Neutrophil (primary cell): ENCODE measurements around the gene PMF1.

ENCODE experiments used
- H3K27ac ChIP-seq: fragments of 200-600 bp; sonication (generic); 2 replicates; pipeline ENCODE4 v1.5.1; 2016; ENCODE audit warnings: mild to moderate bottlenecking, moderate library complexity
- H3K27me3 ChIP-seq: fragments of 200-600 bp; sonication (generic); 2 replicates; pipeline ENCODE4 v1.6.0; 2016; ENCODE audit warnings: mild to moderate bottlenecking
- H3K36me3 ChIP-seq: fragments of 200-600 bp; sonication (generic); 2 replicates; pipeline ENCODE4 v1.5.1; 2017
- H3K4me1 ChIP-seq, 2 experiments: fragments of 200-600 bp in 1 of 2; sonication (generic) in 1 of 2; 1 replicate in 1 of 2; 2 replicates in 1 of 2; pipeline versions ENCODE4 v1.5.1 to v1.6.1; 2013 to 2016; ENCODE audit warnings: low read depth in 1 of 2, low read length in 1 of 2, mild to moderate bottlenecking in 1 of 2, moderate library complexity in 1 of 2; ENCODE audit not compliant: control insufficient read depth in 1 of 2, insufficient read depth in 1 of 2
- H3K4me3 ChIP-seq, 2 experiments: fragments of 200-600 bp in 1 of 2; sonication (generic) in 1 of 2; 1 replicate in 1 of 2; 2 replicates in 1 of 2; pipeline ENCODE4 v1.5.1; 2013 to 2016; ENCODE audit warnings: low read depth in 1 of 2, low read length in 1 of 2, mild to moderate bottlenecking in 1 of 2, moderate library complexity in 1 of 2
- H3K9me3 ChIP-seq: fragments of 200-600 bp; sonication (generic); 2 replicates; pipeline ENCODE4 v1.5.1; 2016
- CTCF ChIP-seq: fragments of 200-600 bp; sonication (generic); IDR thresholded peaks from 2 replicates; pipeline ENCODE4 v1.5.1; 2016; ENCODE audit warnings: antibody characterized with exemption

PMF1 gene

GRCh38 chr1:156196445-156196844 lies 16.4 kb upstream of the PMF1 start:
- peaks cover 79 to 87% of the 10 kb centered on the region in 2 experiments for H3K4me1 ChIP-seq

GRCh38 chr1:156198831-156199349 lies 13.9 kb upstream of the PMF1 start:
- no peak overlapping the region for H3K4me3 ChIP-seq
- H3K9me3 ChIP-seq: no peaks in the 10 kb centered on the region
- TF ChIP-seq CTCF: no peak
- H3K27ac ChIP-seq: peak overlapping the region; percentile 87
- H3K27me3 ChIP-seq: no peaks in the 10 kb centered on the region
- H3K36me3 ChIP-seq: peaks cover 54% of the 10 kb centered on the region
- H3K4me1 ChIP-seq: peaks cover 90 to 93% of the 10 kb centered on the region in 2 experiments

More at GRCh38 chr1:156196445-156196844, 16.4 kb upstream of the PMF1 start:
- H3K27me3 ChIP-seq: no peaks in the 10 kb centered on the region
- no peak overlapping the region for H3K4me3 ChIP-seq
- no peak for TF ChIP-seq CTCF
- H3K27ac ChIP-seq: peak overlapping the region; percentile 39
- H3K36me3 ChIP-seq: peaks cover 54% of the 10 kb centered on the region
- H3K9me3 ChIP-seq: no peaks in the 10 kb centered on the region

GRCh38 chr1:156200044-156200443 lies 12.8 kb upstream of the PMF1 start:
- Histone ChIP-seq H3K9me3 (no peaks in the 10 kb centered on the region), H3K27me3 (no peaks in the 10 kb centered on the region), H3K27ac (peak overlapping the region; percentile 87), H3K36me3 (peaks cover 65% of the 10 kb centered on the region), H3K4me3 (no peak overlapping the region), H3K4me1 (peaks cover 91 to 95% of the 10 kb centered on the region in 2 experiments)
- TF ChIP-seq CTCF: no peak

- Histone ChIP-seq H3K27ac (peak overlapping the region; percentile 87), H3K36me3 (peaks cover 66% of the 10 kb centered on the region)
- TF ChIP-seq CTCF: no peak
Measured at GRCh38 chr1:156203331-156203730, 9.5 kb upstream of the PMF1 start.

GRCh38 chr1:156204686-156205085 lies 8.1 kb upstream of the PMF1 start:
- Histone ChIP-seq H3K9me3 (no peaks in the 10 kb centered on the region), H3K27ac (peak overlapping the region; percentile 87), H3K4me1 (peaks cover 51 to 53% of the 10 kb centered on the region in 2 experiments), H3K27me3 (no peaks in the 10 kb centered on the region), H3K4me3 (no peak overlapping the region), H3K36me3 (peaks cover 70% of the 10 kb centered on the region)
- TF ChIP-seq CTCF: no peak

More at GRCh38 chr1:156203331-156203730, 9.5 kb upstream of the PMF1 start:
- Histone ChIP-seq H3K4me3 (peak overlapping the region in 1 of 2 experiments; percentile 55), H3K27me3 (no peaks in the 10 kb centered on the region), H3K9me3 (no peaks in the 10 kb centered on the region), H3K4me1 (peaks cover 65% of the 10 kb centered on the region in 2 experiments)
